GM18870 (cell line): ENCODE measurements around the gene OR51G1.
"Not testable (repeated sequence)": the region's sequence is repeated elsewhere in the genome, so short reads cannot be mapped to it uniquely, and the experiment has no call there.

Source experiments
- ATAC-seq: cut with Tn5 transposase; IDR thresholded peaks from one replicate; pipeline ENCODE4 v1.9.1; 2021; ENCODE audit warnings: moderate library complexity; ENCODE audit not compliant: unreplicated experiment

OR51G1 gene, protein sequence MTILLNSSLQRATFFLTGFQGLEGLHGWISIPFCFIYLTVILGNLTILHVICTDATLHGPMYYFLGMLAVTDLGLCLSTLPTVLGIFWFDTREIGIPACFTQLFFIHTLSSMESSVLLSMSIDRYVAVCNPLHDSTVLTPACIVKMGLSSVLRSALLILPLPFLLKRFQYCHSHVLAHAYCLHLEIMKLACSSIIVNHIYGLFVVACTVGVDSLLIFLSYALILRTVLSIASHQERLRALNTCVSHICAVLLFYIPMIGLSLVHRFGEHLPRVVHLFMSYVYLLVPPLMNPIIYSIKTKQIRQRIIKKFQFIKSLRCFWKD

DNA sequence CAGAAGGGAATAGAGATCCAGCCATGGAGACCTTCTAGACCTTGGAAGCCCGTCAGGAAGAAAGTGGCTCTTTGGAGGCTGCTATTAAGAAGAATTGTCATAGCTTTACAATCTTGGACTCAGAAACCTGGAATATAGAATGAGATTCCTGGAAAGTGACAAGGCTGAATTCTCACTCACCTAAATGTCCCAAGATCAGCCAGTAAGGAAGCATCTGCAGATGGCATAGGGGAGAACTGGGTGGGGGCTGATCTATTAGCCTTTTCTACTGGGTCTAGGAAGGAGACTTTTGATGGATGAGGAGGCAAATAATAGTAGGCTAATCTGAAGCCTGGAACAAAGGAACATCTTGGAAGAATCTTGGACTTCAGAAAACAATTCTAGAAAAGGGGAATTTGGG, at the start of gene OR51G1:
TSS of gene OR51G1 (minus strand) at position 101 of the 400 bp plus-strand sequence. CDS start at position 101, 0 bp downstream.
- no peak for ATAC-seq

DNA sequence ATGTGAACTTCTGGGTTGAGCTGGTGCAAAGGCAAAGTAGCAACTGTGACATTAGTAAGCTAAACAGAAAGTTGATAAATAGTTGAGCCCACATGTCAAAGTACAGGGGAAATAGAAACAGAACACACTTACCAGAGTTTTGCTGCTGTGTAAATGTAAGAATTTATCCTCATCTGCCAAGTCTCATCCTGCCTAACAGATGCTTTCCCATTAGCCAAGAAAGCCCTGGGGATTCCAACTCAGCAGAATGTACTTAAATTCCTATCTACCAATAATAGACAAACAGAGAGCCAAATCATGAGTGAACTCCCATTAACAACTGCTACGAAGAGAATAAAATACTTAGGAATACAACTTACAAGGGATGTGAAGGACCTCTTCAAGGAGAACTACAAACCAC, 38.7 kb upstream of the OR51G1 start:
- ATAC-seq, result no peak

- no peak for ATAC-seq
Observed at GRCh38 chr11:4960877-4961276, 36.7 kb upstream of the OR51G1 start.

GRCh38 chr11:4957396-4957795, 33.3 kb upstream of the OR51G1 start:
- ATAC-seq, result no peak

DNA sequence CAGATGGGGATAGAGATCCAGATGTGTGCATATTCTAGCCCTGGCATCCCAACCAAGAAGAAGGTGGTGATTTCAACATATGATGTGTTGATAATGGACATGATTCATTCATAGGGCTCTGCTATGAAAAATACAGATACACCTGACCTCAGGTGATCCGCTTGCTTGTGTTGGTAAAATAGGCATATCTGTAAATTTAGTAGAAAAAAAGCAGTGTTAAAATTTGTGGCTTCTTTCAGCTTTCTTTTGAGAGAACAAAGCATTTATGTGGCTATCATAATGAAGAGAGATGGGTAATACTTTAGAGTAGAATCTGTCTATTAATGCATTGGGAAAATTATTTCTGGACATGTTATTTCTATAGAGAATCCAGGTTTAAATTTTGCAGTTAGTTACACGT, 31.5 kb upstream of the OR51G1 start, which contains the start of gene OR51A2:
TSS of gene OR51A2 (minus strand) at position 101 of the 400 bp plus-strand sequence. CDS start at position 101, 0 bp downstream.
- not testable (repeated sequence) for ATAC-seq

DNA sequence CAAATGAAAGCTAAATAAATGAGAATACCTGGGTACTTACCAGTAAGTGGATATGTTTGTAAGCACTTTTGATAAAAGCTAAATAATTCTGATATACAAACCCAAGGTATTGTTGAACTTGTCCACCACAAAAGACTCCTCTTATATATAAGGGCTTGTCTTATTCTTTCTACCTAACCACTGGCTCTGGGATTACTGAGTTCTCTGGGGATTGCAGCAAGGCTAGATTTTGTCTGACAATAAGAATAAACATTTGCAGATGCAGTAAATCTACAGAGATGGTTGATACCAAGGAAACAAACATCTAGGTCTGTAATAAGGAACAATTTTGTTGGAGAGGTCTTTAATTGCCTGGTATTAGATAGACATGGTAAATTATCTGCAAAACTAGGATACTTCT, 23.4 kb upstream of the OR51G1 start, which contains the start of gene OR51A4:
TSS of gene OR51A4 (minus strand) at position 101 of the 400 bp plus-strand sequence. CDS start 505 bp downstream, outside the sequence.
- ATAC-seq, result no peak

DNA sequence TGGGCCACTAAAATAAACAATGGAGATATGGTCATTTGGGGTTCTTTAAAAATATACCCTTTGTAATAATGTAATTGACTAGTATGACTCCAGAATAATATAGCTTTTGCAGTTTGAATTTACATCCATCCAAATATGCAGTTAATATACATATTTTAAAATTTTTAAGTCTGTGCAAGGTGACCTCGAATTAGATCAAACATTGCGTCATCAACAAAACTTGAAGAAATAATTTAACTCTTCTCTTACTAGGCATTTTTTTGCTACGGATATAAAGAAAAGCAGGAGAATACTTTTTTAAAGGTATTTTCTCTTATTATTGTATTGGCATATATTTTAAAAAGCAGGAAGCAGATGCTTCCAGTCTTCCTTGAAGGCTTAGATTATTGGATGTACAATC, 12.6 kb upstream of the OR51G1 start:
- ATAC-seq, result no peak

- no peak for ATAC-seq
Observed at GRCh38 chr11:4932751-4933150, 8.6 kb upstream of the OR51G1 start.

GRCh38 chr11:4926608-4927007, 2.5 kb upstream of the OR51G1 start:
- ATAC-seq, result no peak

- no peak for ATAC-seq
Observed at GRCh38 chr11:4922304-4922703, 1.8 kb downstream of the OR51G1 start.

DNA sequence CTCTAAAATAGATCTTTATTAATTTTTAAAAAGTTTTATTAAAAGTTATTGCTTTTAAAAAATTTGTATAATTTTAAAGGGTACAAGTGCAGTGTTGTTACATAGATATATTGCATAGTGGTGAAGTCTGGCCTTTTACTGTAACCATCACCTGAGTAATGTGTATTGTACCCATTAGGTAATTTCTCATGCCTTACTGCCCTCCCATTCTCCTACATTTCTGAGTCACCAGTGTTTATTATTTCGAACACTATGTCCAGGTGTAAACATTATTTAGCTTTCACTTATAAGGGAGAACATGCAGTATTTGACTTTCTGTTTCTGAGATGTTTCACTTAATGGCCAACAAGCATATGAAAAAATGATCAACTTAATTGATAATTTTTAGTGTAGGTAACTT, 2.3 kb downstream of the OR51G1 start:
- ATAC-seq, result no peak

DNA sequence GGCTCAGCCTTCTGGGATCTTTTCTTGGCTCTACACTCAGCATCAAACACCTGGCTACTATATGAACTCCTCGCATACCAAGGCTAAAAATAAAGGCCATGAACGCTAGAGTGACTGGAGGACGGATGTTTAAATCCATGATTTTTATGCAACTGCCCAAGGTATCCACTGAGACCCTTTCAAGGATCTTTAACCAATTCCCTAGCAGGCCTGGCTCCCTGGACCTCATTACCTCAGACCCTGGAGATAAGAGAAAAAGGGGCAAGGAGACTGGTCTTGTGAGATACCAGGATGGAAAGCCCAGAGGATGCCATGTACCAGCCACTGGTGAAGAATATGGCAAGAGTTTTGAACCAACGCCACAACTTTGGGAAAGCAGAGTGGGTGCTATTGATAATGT, 4.9 kb downstream of the OR51G1 start, which contains the start of gene OR51G2:
TSS of gene OR51G2 (minus strand) at position 101 of the 400 bp plus-strand sequence. CDS start 3,687 bp downstream, outside the sequence.
- no peak for ATAC-seq

DNA sequence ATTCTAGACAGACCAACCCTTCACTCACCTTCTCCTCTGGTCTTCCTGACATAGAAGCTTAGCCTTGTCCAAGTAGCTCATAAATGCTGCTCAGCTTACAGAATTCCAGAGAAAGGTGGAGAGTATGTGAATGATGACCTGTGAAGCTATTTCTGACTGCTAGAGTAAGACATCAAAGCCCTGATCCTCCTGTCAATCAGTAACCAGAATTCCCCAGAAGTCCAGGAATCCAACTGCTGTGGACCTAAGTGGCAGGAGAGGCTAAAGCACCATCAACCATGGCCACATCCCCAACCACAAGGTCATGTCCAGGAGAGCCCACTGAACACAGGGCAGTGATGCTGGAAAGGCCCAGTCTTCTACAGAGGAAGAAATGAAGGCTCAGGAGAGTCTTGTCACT, 7.6 kb downstream of the OR51G1 start:
- ATAC-seq, result no peak

DNA sequence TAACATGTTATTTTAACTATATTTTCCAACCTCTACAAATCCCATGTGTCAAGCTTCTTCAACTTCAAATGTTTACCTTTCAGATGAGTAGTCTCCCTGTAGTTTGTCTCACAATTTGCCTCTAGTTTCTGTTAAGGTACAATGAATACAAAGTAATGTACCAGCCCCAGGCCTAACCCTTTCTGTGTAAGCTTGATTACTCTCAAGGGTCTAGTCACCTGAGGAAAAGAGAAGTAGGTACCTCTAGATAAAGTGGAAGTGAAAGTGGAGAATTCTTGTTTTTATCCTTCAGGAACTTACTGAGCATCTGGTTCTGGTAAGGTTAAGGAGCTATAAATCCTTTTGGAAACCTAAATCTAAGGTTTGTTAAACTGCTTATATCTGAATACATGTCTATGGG, 20.7 kb downstream of the OR51G1 start, which contains the start of gene OR51A7:
TSS of gene OR51A7 (plus strand) at position 300 of the 400 bp plus-strand sequence. CDS start 3,587 bp downstream, outside the sequence.
- ATAC-seq, result no peak

GRCh38 chr11:4891996-4892640, 32.0 kb downstream of the OR51G1 start:
- ATAC-seq, result no peak

DNA sequence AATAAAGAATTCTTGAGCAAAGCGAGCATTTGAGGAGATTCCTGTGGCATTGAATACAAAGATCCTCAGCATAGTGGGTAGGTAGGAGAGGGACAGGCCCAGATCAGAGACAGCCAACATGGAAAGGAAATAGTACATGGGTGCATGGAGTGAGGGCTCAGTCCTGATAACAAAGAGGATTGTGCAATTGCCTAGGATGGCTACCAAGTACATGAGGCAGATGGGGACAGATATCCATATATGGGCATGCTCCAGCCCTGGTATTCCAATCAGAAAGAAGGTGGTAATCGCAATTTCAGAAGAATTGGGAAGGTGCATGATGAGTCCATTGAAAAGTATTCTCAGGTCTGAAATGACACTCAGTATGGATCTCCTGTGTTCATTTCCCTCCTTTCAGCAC, 33.9 kb downstream of the OR51G1 start:
- no peak for ATAC-seq

- ATAC-seq, result no peak
Observed at GRCh38 chr11:4887591-4887990, 36.5 kb downstream of the OR51G1 start.

GRCh38 chr11:4886186-4886585, 38.0 kb downstream of the OR51G1 start:
- ATAC-seq, result no peak

- ATAC-seq, result no peak
Observed at GRCh38 chr11:4884361-4884760, 39.8 kb downstream of the OR51G1 start.

GRCh38 chr11:4882543-4882942, 41.6 kb downstream of the OR51G1 start:
- ATAC-seq, result no peak

- ATAC-seq, result no peak
Observed at GRCh38 chr11:4881860-4882500, 42.2 kb downstream of the OR51G1 start, which contains the start of gene OR51T1. Gene OR51T1 (plus strand): TSS chr11:4881900. CDS start chr11:4881900, 0 bp downstream.
